GM18907 (cell line): ENCODE results near the gene CARMIL1.
A peak's percentile ranks its signal among the peaks of the same experiment; 100 is the strongest.

Experiments used
- ATAC-seq: cut with Tn5 transposase; IDR thresholded peaks from one replicate; pipeline ENCODE4 v1.9.1; 2021; ENCODE audit warnings: mild to moderate bottlenecking, moderate library complexity; ENCODE audit not compliant: unreplicated experiment

Gene CARMIL1

DNA sequence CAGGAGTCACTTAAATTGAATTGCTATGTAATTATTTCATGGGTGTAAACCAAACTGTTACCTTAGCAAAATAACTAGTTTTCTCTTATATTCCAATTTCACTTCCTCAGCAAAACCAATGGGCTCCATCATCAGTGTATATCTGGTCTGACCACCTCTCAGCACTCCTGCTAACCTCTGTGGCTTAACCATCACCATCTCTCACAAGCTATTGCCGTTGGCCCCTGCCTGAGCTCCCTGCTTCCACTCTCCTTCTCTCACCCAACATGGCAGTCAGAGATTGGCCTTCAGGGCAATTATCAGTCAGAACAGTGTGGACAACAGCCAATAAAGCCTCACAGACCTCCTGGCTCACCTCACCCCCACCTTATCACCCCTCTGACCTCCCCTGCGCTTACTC lies 124.0 kb downstream of the CARMIL1 start:
- no peak for ATAC-seq

DNA sequence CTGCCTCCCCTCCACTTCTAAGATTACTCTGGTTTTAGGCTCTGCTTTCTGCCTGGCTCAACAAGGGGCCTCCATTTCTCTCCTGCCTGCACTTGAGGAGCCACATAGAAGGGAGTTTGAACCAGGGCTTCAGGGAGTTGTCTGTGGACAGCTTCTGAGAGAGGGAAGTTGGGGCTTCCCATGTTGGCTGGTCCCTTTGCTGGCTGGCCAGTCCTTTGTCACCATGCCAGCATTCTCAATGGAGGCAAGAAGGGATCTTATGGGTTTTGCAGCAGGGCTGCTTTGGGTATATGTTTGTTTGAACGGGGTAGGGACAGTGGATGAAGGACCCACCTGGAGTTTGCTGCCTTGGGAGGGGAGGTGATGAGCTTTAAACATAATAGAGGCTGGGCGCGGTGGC lies 124.9 kb downstream of the CARMIL1 start:
- no peak for ATAC-seq

GRCh38 chr6:25404693-25405169 lies 125.6 kb downstream of the CARMIL1 start:
- peak; percentile 93 for ATAC-seq

- ATAC-seq, result no peak
Observed at GRCh38 chr6:25405442-25405841, 126.3 kb downstream of the CARMIL1 start.

DNA sequence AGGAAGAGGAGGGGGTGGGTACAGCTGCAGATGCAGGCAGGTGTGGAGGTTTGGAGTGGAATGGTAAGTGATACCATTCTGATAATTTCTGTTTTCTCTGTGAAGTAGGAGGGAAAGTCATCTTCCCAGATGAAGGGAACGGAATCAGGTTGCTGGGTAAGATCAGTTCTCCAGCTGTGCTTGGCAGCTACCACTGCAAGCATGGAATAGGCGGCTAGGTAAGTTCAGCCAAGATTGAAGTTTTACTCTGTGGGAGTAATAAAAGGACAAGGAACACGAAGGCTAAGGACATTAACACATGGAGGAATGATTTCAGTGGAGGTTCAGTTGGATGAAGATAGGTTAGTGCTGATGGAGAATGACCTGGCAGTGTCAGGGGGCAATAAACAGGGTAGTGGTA lies 128.3 kb downstream of the CARMIL1 start:
- no peak for ATAC-seq

- ATAC-seq, result no peak
Observed at GRCh38 chr6:25410102-25410501, 130.9 kb downstream of the CARMIL1 start.

GRCh38 chr6:25411316-25411950 lies 132.3 kb downstream of the CARMIL1 start:
- peak; percentile 36 for ATAC-seq

- no peak for ATAC-seq
Observed at GRCh38 chr6:25413207-25413905, 134.2 kb downstream of the CARMIL1 start.

DNA sequence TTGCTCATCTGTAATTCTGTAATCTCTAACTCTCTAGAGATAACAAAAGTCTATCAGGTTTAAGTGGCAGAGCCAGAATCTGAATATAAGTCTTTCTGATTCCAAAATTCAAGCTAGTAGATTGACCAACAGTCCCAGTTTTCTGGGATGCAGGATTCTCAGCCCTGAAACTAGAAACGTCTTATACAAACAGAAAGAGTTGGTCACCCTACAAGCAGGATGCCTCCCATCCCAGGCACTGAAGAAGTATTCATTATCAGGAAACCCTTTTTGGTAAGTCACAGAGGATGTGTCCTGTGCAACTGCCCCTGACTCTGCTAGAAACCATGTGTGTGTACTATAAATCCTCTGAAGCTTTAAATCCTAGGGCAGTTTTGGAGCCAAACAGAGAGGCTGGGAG lies 135.0 kb downstream of the CARMIL1 start:
- no peak for ATAC-seq

DNA sequence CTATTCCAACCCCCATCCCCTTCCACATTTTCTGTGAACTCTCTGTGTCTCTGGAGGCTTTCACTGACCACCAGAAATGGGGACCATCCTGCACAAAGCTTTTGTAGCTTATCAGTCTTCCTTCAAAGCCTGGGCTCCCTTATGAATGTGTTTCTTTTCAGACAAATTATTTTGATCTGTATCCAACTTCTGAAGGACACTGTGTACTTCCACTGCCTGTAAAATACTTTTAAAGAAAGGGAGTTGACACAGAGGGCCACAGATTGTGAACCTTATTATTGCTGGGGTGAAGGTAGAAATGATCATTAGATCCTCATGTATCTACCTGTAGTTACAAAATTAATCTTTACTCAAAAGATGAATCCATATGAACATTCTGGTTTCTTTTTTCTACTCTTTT lies 135.6 kb downstream of the CARMIL1 start:
- no peak for ATAC-seq

- ATAC-seq, result no peak
Observed at GRCh38 chr6:25415274-25415673, 136.1 kb downstream of the CARMIL1 start.

DNA sequence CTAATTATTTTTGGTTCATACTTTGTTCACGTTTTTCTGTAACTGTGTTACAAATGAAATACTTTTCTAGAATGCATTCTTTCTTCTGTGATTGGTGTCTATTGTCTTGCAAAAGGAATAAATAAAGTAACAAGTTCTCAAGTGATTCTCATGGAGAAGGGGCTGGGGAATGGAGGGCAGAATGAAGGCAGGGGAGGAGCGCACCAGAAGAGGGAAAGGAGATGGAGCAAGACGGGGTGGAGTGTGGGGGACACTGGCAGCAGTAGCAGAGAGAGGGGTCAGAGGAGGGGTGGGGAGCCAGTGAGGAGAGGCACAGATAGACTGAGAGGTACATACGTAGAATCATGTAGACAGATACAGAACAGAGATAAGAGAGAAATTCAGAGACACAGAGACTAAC lies 136.5 kb downstream of the CARMIL1 start:
- no peak for ATAC-seq

- no peak for ATAC-seq
Observed at GRCh38 chr6:25417046-25417605, 138.0 kb downstream of the CARMIL1 start.

- ATAC-seq, result no peak
Observed at GRCh38 chr6:25418454-25419052, 139.4 kb downstream of the CARMIL1 start.

- no peak for ATAC-seq
Observed at GRCh38 chr6:25419879-25420278, 140.7 kb downstream of the CARMIL1 start.

DNA sequence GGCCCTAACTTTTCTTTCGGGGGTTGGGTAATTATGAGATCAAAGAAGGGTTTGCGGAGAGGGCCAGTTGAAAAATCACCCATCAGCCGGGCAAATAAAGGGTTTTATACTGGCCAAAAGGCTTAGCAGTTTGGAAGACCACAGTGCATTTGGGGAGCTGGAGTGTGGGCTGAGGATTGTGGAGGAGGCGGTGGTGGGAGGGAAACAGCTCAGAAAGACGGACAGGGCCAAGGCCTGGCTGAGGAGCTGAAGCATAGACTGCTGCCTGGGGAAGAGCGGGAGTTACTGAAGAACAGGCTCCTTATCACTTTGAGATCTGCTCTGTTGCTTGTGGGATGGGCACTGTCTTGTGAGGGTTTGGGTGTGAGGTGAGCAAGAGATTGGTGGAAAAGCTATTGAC lies 144.2 kb downstream of the CARMIL1 start:
- ATAC-seq, result no peak

- no peak for ATAC-seq
Observed at GRCh38 chr6:25424303-25424702, 145.1 kb downstream of the CARMIL1 start.

DNA sequence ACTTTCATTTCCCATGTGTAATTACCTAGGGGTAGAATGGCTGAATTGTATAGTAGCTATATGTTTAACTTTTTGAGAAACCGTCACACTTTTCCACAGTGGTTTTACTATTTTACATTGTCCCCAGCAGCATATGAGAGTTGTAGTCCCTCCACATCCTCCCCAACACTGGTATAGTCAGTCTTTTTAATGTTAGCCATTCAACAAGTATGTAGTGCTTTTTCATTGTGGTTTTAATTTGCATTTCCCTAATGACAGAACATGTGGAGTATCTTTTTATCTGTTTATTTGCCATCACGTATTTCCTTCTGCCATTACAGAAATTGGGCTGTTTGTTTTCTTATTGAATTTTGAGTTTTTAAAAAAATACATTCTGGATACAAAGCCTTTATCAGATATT lies 148.4 kb downstream of the CARMIL1 start:
- ATAC-seq, result no peak

DNA sequence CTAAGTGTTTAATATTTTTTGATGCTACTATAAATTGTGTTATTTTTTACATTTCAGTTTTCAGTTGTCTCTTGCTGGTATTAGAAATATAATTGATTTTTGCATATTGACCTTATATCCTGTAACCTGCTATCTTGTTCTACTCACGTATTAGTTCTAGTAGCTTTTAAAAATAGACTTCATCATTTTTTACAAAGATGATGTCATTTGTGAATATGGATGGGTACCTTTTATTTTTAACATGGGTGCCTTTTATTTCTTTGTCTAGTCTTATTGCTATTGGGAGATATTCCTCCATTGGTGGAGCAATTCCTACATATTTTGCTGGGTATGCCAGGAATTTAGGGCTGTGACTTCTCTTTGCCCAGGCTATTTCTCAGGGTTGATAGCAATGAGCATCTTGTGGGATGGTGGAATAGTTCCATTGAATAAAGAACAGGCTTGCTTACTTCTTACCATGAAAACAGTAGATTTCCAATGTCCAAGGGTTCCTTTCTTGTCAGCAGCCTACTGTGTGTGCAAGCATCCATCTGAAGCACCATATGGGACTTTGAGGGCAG lies 149.7 kb downstream of the CARMIL1 start:
- ATAC-seq, result no peak

DNA sequence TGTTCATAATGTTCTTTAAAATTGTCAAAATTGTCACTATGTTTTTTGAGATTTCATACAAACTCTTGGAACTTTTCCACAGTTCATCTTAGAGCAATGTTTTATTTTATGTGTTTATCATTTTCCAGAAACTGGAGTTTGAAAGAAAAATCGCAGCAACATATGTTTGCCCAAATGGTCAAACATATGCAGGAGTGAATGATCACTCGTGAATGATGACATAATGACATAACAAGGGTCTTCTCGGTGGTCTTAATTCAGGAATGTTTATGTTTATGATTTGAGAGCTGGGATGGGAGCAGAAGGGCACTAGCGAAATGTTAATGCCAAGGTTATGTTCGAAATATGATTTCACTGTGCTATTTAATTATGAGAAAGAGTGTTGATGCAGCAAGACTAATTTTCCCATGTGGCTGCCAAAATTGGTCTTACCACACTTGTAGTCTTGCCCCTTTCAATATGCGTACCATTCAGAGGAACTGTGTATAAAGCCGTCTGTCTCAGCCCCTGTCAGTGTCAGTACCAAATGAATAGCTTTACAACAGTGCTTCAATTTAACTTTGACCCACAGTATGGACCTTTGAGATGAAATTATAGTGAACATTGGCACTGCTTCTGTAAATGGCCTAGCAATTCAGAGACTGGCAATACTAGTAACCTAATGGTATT lies 152.3 kb downstream of the CARMIL1 start:
- ATAC-seq, result no peak

- ATAC-seq, result no peak
Observed at GRCh38 chr6:25431975-25432307, 152.8 kb downstream of the CARMIL1 start.
